ENCODE measurements around the gene MTCL1. TPM values are rescaled to one million over a fixed set of nuclear protein-coding genes. Genes with fewer than 3 reads are reported as not detected.
A peak's percentile ranks its signal among the peaks of the same experiment; 100 is the strongest.

MTCL1 gene
- total and polyA plus RNA-seq, 2 donors (not counting 1 experiment from before 2014, with no cell fraction given): 35.0 to 56.0 TPM

DNA sequence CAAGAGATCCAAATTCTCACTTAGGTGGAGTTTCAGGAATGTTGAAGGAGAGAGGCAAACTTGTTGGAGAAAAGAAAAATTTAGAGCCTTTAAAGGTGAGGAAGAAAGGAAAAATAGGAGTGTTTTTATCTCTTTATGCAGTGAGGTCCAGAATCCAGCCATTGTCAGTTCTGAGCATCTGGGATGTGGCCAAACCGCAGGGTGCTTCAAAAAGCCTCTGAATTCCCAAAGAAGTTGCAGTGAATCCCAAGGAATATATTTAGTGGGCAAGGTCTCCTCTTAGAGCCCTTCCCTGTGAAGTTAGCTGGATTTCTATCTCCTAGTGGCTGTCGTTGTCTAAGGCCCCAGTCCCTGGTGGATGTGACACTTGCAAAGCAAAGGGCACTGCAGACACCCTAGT is 51.2 kb downstream of the MTCL1 start:
- Histone ChIP-seq H2AFZ (ENCODE audit: low read length) (no peak overlapping the region), H3K9ac (ENCODE audit: insufficient read depth, low read length) (no peak overlapping the region), H3K4me2 (ENCODE audit: extremely low read depth, insufficient read depth, low read length) (no peak overlapping the region), H3K36me3 (ENCODE audit: control insufficient read depth, insufficient read depth, low read length) (no peaks in the 10 kb centered on the region), H3K27me3 (ENCODE audit: control insufficient read depth, insufficient read depth, low read length) (no peaks in the 10 kb centered on the region), H3K4me1 (ENCODE audit: control insufficient read depth, extremely low read depth, insufficient read depth, low read length) (peaks cover 15% of the 10 kb centered on the region), H3K79me2 (ENCODE audit: control insufficient read depth, insufficient read depth, low read length) (peaks cover 22% of the 10 kb centered on the region), H3K27ac (ENCODE audit: insufficient read depth, low read length) (no peak overlapping the region), H3K9me3 (ENCODE audit: control insufficient read depth, insufficient read depth, low read depth, low read length) (no peaks in the 10 kb centered on the region), H3K4me3 (replicated peaks in 1 of 4; ENCODE audit: control extremely low read depth in 1 of 4, insufficient read depth in 1 of 4, low read depth in 3 of 4, low read length in 4 of 4) (no peak overlapping the region), H4K20me1 (ENCODE audit: control insufficient read depth, extremely low read depth, insufficient read depth, low read length) (no peaks in the 10 kb centered on the region)
- no peak for TF ChIP-seq EZH2 (IDR thresholded peaks at IDR 0.05; ENCODE audit: low read length, missing control alignments)
- TF ChIP-seq, protein P1, sequence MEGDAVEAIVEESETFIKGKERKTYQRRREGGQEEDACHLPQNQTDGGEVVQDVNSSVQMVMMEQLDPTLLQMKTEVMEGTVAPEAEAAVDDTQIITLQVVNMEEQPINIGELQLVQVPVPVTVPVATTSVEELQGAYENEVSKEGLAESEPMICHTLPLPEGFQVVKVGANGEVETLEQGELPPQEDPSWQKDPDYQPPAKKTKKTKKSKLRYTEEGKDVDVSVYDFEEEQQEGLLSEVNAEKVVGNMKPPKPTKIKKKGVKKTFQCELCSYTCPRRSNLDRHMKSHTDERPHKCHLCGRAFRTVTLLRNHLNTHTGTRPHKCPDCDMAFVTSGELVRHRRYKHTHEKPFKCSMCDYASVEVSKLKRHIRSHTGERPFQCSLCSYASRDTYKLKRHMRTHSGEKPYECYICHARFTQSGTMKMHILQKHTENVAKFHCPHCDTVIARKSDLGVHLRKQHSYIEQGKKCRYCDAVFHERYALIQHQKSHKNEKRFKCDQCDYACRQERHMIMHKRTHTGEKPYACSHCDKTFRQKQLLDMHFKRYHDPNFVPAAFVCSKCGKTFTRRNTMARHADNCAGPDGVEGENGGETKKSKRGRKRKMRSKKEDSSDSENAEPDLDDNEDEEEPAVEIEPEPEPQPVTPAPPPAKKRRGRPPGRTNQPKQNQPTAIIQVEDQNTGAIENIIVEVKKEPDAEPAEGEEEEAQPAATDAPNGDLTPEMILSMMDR (conservative IDR thresholded peaks at IDR 0.05 in 1 of 2, IDR thresholded peaks at IDR 0.05 in 1 of 2; ENCODE audit: low read depth in 1 of 2, low read length in 2 of 2): no peak
- DNase-seq (ENCODE audit: low read depth in 2 of 2): peak in 1 of 2 donors; percentile 54

DNA sequence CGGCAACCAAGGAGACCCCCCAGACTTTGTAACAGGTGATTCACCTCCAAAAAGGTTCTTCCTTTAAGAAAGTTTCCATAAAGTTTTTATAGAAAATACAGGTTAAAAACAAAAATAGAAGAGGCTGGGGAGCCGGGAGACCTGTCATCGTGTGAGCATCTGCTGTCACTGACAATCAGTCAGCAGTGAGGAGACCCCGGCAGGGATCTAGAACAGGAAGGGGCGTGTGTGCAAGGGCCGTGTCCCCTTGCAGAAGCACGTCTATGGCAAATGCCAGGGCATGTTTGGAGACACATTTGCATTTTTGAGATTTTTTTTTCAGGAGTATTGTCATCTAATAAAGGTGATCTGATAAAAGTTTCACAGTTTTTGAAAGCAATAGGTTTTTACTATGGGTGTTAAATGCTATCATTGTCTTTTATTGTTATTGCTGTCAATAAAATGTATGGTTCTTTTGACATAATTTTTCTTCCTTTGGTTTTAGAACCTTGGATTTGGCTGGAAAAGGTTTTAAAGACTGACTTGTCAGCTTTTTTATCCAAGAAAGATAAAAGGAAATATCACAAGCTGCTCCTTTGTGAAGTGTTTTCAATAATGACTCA is 52.1 kb downstream of the MTCL1 start:
- Histone ChIP-seq H3K9ac (ENCODE audit: insufficient read depth, low read length) (no peak overlapping the region), H3K36me3 (ENCODE audit: control insufficient read depth, insufficient read depth, low read length) (peaks cover 4% of the 10 kb centered on the region), H3K4me3 (replicated peaks in 1 of 4; ENCODE audit: control extremely low read depth in 1 of 4, insufficient read depth in 1 of 4, low read depth in 3 of 4, low read length in 4 of 4) (no peak overlapping the region), H4K20me1 (ENCODE audit: control insufficient read depth, extremely low read depth, insufficient read depth, low read length) (no peaks in the 10 kb centered on the region), H3K9me3 (ENCODE audit: control insufficient read depth, insufficient read depth, low read depth, low read length) (no peaks in the 10 kb centered on the region), H2AFZ (ENCODE audit: low read length) (no peak overlapping the region), H3K4me2 (ENCODE audit: extremely low read depth, insufficient read depth, low read length) (no peak overlapping the region), H3K27ac (ENCODE audit: insufficient read depth, low read length) (no peak overlapping the region), H3K4me1 (ENCODE audit: control insufficient read depth, extremely low read depth, insufficient read depth, low read length) (peaks cover 11% of the 10 kb centered on the region), H3K79me2 (ENCODE audit: control insufficient read depth, insufficient read depth, low read length) (peaks cover 18% of the 10 kb centered on the region), H3K27me3 (ENCODE audit: control insufficient read depth, insufficient read depth, low read length) (no peaks in the 10 kb centered on the region)
- TF ChIP-seq, protein P1 (conservative IDR thresholded peaks at IDR 0.05 in 1 of 2, IDR thresholded peaks at IDR 0.05 in 1 of 2; ENCODE audit: low read depth in 1 of 2, low read length in 2 of 2): no peak
- TF ChIP-seq EZH2 (IDR thresholded peaks at IDR 0.05; ENCODE audit: low read length, missing control alignments): no peak
- DNase-seq (ENCODE audit: low read depth in 2 of 2): no peak

DNA sequence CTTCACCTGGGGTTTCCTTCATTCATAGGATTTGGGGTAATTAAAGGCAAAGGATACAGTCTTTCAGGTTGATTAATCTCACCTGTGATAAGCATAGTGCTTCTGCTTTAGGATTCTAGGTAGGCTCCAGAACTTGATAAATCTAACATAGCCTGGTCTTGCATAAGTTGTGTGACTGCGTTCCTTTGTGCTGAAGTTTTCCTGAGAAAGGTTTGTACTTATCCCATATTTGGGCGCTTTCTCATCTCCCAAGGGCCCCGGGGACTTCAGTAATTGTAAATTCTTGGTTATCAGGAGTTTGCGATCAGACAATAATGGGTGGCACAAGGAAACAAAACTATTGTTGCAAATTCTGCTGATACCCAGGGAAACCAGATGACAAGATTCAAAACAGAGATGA is 53.1 kb downstream of the MTCL1 start:
- no peaks in the 10 kb centered on the region for H3K9me3 ChIP-seq (ENCODE audit: control insufficient read depth, insufficient read depth, low read depth, low read length)
- no peak overlapping the region for H3K4me3 ChIP-seq (replicated peaks in 1 of 4; ENCODE audit: control extremely low read depth in 1 of 4, insufficient read depth in 1 of 4, low read depth in 3 of 4, low read length in 4 of 4)
- H3K27me3 ChIP-seq (ENCODE audit: control insufficient read depth, insufficient read depth, low read length): no peaks in the 10 kb centered on the region
- H3K4me1 ChIP-seq (ENCODE audit: control insufficient read depth, extremely low read depth, insufficient read depth, low read length): peaks cover 6% of the 10 kb centered on the region
- no peak overlapping the region for H3K9ac ChIP-seq (ENCODE audit: insufficient read depth, low read length)
- H3K4me2 ChIP-seq (ENCODE audit: extremely low read depth, insufficient read depth, low read length): no peak overlapping the region
- peaks cover 9% of the 10 kb centered on the region for H3K79me2 ChIP-seq (ENCODE audit: control insufficient read depth, insufficient read depth, low read length)
- TF ChIP-seq, protein P1 (conservative IDR thresholded peaks at IDR 0.05 in 1 of 2, IDR thresholded peaks at IDR 0.05 in 1 of 2; ENCODE audit: low read depth in 1 of 2, low read length in 2 of 2): no peak
- TF ChIP-seq EZH2 (IDR thresholded peaks at IDR 0.05; ENCODE audit: low read length, missing control alignments): no peak
- no peak overlapping the region for H2AFZ ChIP-seq (ENCODE audit: low read length)
- no peak overlapping the region for H3K27ac ChIP-seq (ENCODE audit: insufficient read depth, low read length)
- H4K20me1 ChIP-seq (ENCODE audit: control insufficient read depth, extremely low read depth, insufficient read depth, low read length): no peaks in the 10 kb centered on the region
- H3K36me3 ChIP-seq (ENCODE audit: control insufficient read depth, insufficient read depth, low read length): peaks cover 7% of the 10 kb centered on the region
- DNase-seq (ENCODE audit: low read depth in 2 of 2): no peak
